ENCODE data around the gene SUSD1. TPM values are rescaled to one million over a fixed set of nuclear protein-coding genes. Genes with fewer than 3 reads are reported as not detected.

Gene SUSD1
- total and polyA plus RNA-seq, 12 donors = 1.5 to 14.7 (median 4.3) TPM

DNA sequence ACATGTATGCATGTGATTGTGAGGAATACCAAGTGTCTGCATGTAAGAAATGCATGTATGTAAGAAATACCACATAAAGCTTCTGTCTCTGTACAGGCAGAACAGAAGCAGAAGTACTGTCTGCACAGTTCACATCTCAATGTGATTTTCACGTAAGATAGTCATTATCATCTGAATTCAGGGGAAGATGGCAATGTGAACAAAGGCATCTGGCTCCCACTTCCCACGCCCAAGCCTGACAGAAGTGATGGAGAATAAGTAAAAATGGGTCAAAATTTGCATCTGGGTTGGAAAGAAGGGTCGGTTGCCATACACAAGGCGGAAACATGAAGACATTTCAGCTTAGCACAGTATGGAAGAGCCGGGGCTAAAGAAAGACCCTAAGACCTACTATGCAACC is 71.7 kb downstream of the SUSD1 start:
- H3K27me3 ChIP-seq = no peaks in the 10 kb centered on the region
- TF ChIP-seq, protein P1, sequence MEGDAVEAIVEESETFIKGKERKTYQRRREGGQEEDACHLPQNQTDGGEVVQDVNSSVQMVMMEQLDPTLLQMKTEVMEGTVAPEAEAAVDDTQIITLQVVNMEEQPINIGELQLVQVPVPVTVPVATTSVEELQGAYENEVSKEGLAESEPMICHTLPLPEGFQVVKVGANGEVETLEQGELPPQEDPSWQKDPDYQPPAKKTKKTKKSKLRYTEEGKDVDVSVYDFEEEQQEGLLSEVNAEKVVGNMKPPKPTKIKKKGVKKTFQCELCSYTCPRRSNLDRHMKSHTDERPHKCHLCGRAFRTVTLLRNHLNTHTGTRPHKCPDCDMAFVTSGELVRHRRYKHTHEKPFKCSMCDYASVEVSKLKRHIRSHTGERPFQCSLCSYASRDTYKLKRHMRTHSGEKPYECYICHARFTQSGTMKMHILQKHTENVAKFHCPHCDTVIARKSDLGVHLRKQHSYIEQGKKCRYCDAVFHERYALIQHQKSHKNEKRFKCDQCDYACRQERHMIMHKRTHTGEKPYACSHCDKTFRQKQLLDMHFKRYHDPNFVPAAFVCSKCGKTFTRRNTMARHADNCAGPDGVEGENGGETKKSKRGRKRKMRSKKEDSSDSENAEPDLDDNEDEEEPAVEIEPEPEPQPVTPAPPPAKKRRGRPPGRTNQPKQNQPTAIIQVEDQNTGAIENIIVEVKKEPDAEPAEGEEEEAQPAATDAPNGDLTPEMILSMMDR (IDR thresholded peaks at IDR 0.05) = no peak
- peaks cover 0 to 41% (median 0%) of the 10 kb centered on the region in 9 donors for H3K4me1 ChIP-seq
- no peak for ATAC-seq
- DNase-seq = no peak
- H3K27ac ChIP-seq = peak overlapping the region in 1 of 10 donors; percentile 20
- no peaks in the 10 kb centered on the region for H3K9me3 ChIP-seq
- WGBS, 2 donors = 95 to 97% methylated on average over 5 of the region's 5 CpGs
- intact Hi-C loops (cut with DNase I) = loop anchor here in 1 of 10 donors (5.0 kb wide), 1 partner anchor 229 kb away; the partner anchor contains the start of gene PTBP3
- H3K36me3 ChIP-seq = peaks cover 0 to 13% (median 0%) of the 10 kb centered on the region in 9 donors
- H3K4me3 ChIP-seq = no peak overlapping the region

DNA sequence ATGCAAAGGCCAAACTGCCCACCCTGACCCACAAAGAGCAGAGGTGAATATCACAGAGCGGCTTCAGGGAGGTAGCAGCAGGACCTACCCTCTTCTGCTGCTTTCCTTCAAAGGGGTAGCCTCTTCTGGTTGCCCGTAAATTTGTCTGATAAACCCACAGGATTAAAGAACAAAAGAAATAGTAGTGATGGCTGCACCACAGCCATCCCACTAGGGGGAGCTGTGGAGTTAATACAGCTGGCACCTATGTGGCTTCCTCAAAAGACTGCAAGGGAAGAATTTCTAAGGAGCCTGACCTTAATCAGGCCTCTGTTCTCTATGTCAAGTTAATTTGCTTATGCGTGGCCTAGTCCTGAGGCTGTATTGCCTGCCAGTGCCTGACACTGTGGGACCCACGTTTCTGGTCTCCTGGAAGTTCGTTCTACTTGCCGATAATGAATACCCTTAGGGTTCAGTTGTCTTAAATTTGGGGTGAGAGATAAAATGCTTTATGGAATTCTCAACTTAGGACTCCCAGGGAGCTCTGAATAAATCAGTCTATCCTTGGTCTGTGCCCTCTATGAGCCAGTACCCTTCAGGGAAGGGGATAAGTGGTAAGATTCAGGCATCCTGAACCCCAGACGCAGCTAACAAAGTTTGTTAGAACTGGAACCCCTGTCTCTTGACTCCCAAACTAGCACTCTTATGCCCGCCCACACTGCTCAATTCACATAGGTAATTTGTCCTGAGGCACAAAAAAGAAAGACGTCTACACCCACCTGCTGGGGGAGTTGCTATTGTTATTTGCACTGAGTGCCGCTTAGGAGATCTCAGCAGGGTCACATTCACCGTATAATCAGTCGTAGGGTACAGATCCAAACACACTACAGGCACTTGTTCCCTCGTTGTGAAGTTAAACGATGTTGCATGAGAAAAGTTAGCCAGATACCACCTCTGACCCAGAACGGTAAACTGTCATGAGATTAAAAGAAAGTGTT is 77.1 kb downstream of the SUSD1 start:
- Histone ChIP-seq H3K36me3 (peaks cover 0 to 13% (median 0%) of the 10 kb centered on the region in 9 donors), H3K4me1 (peaks cover 0 to 48% (median 0%) of the 10 kb centered on the region in 9 donors), H3K27me3 (no peaks in the 10 kb centered on the region), H3K4me3 (no peak overlapping the region), H3K27ac (no peak overlapping the region), H3K9me3 (no peaks in the 10 kb centered on the region)
- 71 to 74% methylated on average over 15 of the region's 15 CpGs for WGBS, 2 donors
- TF ChIP-seq, protein P1 (IDR thresholded peaks at IDR 0.05) = peak; percentile 76 to 94 (median 88)
- ATAC-seq (peak in 7 of 8 donors; percentile 78 to 88 (median 86)), DNase-seq (peak; percentile 32 to 54)
- intact Hi-C loops (cut with DNase I) = loop anchor here in 5 of 10 donors (5.0 kb wide), 2 partner anchors 234 to 264 kb away; partner anchors contain the start of gene PTBP3 (in 3 of the 5)

DNA sequence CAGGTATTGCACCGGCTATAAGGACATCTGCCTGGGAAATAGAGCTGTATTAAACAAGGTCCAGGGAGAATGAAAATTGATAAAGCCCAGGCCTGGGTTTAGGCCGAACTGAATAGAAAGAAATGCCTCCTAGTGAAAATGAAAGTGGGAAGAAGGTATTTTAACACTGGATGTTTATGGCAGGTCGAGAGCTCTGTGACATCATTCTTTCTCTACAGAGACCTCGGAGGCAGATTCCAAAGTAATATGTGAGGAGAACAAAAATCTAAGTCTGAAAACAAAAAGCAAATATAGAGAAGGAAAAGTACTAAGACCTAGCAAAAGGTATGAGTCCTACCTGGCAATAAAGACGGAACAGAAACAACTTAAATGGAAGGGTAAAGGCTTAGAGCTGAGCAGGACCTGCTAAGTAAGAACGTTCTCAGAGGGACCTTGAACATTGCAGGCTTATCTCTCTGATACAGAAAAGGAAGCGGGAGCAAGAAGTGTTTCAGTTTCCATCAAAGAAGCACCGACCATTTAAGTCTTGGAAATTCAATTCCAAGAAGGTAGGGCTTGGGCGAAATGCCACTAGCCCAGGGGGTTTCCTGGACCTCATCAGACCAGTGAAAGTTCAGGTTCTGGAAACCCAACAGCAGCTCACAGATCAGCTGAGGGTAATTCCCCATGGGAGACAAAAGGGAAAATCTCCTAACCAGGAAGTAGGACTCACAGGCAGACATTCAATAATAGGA is 80.0 kb downstream of the SUSD1 start:
- H3K9me3 ChIP-seq = no peaks in the 10 kb centered on the region
- 60 to 73% methylated on average over 9 of the region's 9 CpGs for WGBS, 2 donors
- H3K36me3 ChIP-seq = peaks cover 0 to 3% (median 0%) of the 10 kb centered on the region in 9 donors
- no peak for DNase-seq
- TF ChIP-seq, protein P1 (IDR thresholded peaks at IDR 0.05) = no peak
- intact Hi-C loops (cut with DNase I) = loop anchor here in 7 of 10 donors (5.0 kb wide), 3 partner anchors 237 to 612 kb away; partner anchors contain the start of gene PTBP3 (in 3 of the 7)
- peaks cover 0 to 33% (median 0%) of the 10 kb centered on the region in 9 donors for H3K4me1 ChIP-seq
- peak in 2 of 8 donors; percentile 14 to 37 for ATAC-seq
- no peak overlapping the region for H3K4me3 ChIP-seq
- H3K27me3 ChIP-seq = no peaks in the 10 kb centered on the region
- peak overlapping the region in 6 of 10 donors; percentile 5 to 66 (median 32) for H3K27ac ChIP-seq

DNA sequence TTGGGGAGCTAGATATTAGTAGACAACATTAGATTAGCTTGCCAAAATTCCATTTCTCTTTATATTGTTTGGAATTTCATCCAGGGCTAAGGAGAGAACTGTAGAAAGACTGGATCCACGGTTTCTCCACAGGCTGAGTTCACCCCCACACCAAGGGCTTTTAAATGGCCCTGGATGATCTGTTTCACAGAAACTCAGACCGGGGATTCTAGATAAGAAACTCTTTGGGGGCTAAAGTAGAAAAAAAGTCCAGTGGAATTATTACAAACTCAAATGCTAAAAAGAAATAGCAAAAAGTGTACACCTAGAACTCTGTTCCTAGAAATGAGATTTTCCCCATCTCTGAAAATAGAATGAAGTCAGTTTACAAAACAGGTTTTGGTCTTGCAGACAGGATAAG is 80.9 kb downstream of the SUSD1 start:
- Histone ChIP-seq H3K4me3 (no peak overlapping the region), H3K36me3 (peaks cover 0 to 3% (median 0%) of the 10 kb centered on the region in 9 donors), H3K27me3 (no peaks in the 10 kb centered on the region), H3K4me1 (peaks cover 0 to 33% (median 0%) of the 10 kb centered on the region in 9 donors), H3K9me3 (no peaks in the 10 kb centered on the region), H3K27ac (peak overlapping the region in 1 of 10 donors; percentile 26)
- no peak for DNase-seq
- intact Hi-C loops (cut with DNase I) = loop anchor here in 2 of 10 donors (5.0 kb wide), 2 partner anchors 268 to 613 kb away; no protein-coding TSS in a partner anchor
- no peak for ATAC-seq
- WGBS, 2 donors = 42 to 67% methylated on average over 2 of the region's 2 CpGs
- TF ChIP-seq, protein P1 (IDR thresholded peaks at IDR 0.05) = no peak

All from heart right ventricle (tissue), 16 donors.